Activated CD8-positive, alpha-beta memory T cell treated with anti-CD3 and anti-CD28 coated beads, Interleukin-2, amount 50 U/mL, for 4 hours (primary cell): ENCODE results near the gene TAAR6.
"Not testable (repeated sequence)": the region's sequence is repeated elsewhere in the genome, so short reads cannot be mapped to it uniquely, and the experiment has no call there.

Source experiments
- DNase-seq: peaks from one replicate; pipeline ENCODE4 v3.0.0-alpha.2; 2020

The TAAR6 gene

GRCh38 chr6:132590362-132590761 is 20.2 kb downstream of the TAAR6 start:
- DNase-seq = no peak

DNA sequence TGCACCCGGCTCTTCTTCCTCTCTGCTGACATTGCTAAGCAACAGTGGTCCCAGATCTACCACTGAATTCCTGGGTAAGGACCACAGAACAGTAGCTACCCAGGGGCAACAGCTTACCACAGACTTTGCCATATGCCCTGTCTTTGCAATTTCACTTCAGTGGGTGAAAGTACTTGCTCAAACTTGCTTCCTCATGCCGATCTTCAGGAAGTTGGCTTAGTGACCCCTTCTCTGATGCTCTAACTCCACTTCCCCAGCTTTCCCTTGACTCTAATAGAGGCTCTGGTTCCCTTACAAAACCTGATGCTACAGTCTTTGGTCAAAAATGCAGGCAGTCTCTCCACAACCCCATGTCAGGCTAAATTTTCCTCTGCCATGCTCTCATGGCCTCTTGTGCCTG is 22.7 kb downstream of the TAAR6 start:
- DNase-seq = no peak

GRCh38 chr6:132596201-132596600 is 26.1 kb downstream of the TAAR6 start:
- DNase-seq = no peak

DNA sequence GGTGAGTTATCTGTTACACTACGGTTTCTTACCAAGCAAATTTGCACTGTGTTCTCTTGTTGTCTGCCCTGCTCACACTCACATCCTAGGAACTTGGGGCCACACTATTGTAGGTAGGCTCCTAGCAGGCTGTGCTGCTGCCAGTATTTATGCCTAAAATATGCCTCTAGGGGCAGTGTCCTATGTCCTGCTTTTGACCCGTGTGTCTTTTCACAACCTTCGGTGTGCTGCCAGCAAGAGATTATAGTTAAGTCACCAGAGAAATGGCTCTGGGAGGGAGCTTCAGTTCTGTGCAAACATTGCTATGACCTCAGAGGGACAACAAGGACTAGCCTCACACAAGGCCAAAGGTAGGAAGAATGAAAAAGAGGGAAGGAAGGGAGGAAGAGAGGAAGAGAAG is 28.4 kb downstream of the TAAR6 start:
- DNase-seq = no peak

DNA sequence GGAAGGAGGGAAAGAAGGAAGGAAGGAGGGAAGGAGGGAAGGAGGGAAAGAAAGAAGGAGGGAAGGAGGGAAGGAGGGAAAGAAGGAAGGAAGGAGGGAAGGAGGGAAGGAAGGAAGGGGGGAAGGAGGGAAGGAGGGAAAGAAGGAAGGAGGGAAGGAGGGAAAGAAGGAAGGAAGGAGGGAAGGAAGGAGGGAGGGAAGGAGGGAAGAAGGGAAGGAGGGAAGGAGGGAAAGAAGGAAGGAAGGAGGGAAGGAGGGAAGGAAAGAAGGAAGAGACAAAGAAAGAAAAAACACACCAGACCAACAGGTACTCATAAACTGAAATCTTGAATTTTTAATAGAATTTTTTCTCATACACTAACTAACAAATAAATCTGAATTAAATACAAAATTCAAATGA is 30.8 kb downstream of the TAAR6 start:
- not testable (repeated sequence) for DNase-seq

DNA sequence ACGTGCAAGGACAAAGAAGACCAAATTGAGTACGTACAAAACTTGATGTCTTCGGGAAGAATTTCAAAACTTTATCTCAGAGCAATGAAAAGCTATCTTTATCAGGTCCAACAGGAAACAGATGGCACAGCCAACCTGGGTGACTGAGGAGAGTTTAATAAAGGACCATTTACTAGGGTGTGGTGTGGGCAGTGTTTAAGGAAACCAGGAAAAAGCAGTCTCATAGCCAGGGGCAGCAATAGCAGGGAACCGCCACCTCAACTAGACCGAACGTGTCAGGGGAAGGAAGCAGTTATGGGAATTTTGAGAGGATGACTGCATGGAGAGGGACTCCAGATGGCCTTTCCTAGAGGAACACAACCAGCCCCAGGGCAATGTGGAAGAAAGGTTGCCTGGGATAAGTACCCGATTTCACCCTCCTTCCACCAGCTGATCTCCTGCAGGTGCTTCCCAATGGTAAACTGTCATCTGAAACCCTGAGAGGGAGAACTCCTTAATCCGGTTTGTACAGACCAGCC is 34.6 kb downstream of the TAAR6 start:
- DNase-seq = no peak

DNA sequence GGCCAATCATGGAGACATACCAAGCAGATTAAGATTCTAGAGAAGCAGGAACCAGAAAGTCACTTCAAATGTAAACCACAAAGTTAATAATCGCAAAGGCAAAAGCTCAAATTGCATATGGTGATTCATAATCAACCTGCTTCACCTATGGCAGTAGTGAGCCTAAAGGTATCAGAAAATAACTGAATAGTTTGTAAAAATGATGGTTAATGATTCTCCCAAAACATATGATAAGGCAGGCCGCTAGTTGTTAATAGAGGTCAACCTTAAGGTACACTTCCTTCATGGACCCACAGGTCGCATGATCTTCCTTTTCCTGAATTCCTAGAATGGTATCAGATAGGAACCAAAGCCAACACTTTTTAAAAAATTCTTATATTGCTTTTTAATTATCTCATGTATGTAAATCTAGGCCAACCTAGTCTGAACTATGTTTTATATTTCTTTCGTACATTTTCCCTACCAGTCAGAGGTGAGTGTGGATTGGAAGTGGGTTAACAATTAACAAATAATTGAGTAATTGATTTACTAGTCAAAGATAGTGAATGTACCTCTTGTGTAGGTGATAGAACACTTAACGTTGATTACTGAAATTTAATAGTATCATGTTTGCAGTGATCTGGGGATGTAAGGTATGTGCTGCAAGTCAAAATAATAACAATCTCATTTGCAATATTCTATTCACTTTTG is 37.6 kb downstream of the TAAR6 start:
- DNase-seq = no peak

GRCh38 chr6:132611616-132612015 is 41.5 kb downstream of the TAAR6 start:
- DNase-seq = no peak

DNA sequence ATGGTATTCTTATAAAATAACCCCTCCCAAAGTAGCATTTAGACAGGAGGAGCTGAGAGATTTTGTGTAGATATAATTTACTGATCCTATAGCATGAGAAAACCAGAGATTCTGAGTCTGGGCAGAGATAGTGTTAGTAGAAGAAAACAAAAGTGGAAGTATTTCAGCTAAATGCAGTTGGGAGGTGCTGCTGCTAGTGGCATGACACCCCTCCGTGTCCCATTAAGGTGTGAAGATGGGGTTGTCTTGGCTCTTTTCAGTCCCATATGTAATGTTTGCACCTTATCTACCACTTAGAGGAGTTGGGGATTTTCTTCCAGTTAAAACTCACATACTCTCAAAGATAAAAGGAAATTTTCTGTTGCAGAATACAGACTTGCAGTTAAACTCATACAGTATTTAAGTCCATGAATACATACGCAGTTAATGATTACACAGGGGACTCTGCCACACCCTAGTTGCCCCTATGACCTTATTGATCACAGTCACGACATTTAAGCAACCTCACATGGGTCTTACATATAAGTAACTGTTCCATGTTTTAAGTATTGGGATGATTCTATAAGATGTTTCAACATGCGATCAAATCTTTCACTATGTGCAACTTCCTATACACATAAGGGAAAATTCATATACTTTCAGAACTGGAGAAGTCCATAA is 42.5 kb downstream of the TAAR6 start:
- DNase-seq = no peak

- DNase-seq = no peak
Measured at GRCh38 chr6:132614554-132614953, 44.4 kb downstream of the TAAR6 start.

DNA sequence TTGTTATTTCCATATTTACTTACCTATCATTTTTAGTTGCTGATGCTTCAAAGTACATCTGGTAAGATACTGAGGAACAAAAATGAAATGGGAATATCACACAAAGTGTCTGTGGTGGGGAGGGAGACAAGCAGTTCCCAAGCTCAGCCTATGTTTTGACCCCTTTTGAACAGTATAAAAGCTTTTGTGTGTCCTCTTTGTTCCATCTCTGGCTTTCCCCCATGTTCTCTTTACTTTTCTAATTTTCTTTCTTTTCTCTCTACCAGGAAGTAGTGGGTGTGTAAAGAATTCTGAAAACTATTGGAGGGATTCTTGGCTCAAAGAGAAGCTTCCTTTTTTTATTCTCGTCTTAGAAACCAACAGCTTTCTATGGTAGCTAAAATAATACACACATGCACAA is 46.6 kb downstream of the TAAR6 start:
- DNase-seq = no peak
